Loucy (cell line): Measurements from ENCODE around the gene SUOX.

ENCODE experiments used
- CTCF ChIP-seq: fragments of 200-600 bp; sonication (generic); conservative IDR thresholded peaks from 2 replicates; pipeline ENCODE4 v1.5.1; 2014; ENCODE audit warnings: mild to moderate bottlenecking, antibody characterized with exemption, low read length
- EZH2phosphoT487 ChIP-seq: fragments of 200-600 bp; IDR thresholded peaks from 2 replicates; pipeline ENCODE4 v1.6.1; 2018; ENCODE audit warnings: antibody characterized with exemption, mild to moderate bottlenecking, moderate library complexity, borderline replicate concordance

GRCh38 chr12:56011509-56012090 lies 14.5 kb downstream of the SUOX start:
- TF ChIP-seq CTCF (no peak), EZH2phosphoT487 (no peak)
